Activated naive CD8-positive, alpha-beta T cell treated with anti-CD3 and anti-CD28 coated beads, Interleukin-2, amount 50 U/mL, for 16 hours (primary cell): ENCODE measurements around the gene FNDC5.

Experiments
- DNase-seq: peaks from one replicate; pipeline ENCODE4 v3.0.0-alpha.2; 2020; ENCODE audit warnings: low read depth, low spot score

The FNDC5 gene

GRCh38 chr1:32884032-32884372, 13.3 kb upstream of the FNDC5 start:
- no peak for DNase-seq

DNA sequence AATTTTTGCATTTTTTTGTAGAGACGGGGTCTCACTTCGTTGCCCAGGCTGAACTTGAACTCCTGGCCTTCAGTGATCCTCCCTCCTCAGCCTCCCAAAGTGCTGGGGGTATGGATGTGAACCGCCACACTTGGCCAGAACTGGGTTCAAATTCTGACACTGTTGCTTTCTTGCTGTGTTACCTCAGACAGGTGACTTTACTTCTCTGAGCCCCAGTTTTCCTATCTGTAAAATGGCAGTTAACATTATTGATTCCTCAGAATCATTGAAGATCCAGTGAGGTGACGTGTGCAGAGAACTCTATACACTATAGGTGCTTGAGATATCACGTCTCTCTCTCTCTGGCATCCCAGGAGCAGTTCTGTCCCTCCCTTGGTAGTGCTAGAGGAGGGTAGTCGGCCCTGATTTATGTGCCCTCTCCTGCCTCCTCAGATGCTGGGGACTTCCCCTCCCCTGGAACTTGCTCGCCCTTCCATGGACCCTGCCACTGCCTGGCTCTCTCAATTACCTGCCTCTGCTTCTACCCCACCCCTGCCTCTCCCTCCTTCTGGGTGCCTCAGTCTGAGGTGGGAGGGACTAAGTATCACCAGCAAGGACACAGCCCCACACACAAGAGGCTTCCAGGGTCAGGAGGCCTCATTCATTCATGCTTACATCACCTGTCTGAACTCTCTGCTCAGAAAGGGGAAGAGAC, 12.8 kb upstream of the FNDC5 start:
- no peak for DNase-seq

GRCh38 chr1:32881871-32882850, 11.4 kb upstream of the FNDC5 start:
- DNase-seq = no peak

DNA sequence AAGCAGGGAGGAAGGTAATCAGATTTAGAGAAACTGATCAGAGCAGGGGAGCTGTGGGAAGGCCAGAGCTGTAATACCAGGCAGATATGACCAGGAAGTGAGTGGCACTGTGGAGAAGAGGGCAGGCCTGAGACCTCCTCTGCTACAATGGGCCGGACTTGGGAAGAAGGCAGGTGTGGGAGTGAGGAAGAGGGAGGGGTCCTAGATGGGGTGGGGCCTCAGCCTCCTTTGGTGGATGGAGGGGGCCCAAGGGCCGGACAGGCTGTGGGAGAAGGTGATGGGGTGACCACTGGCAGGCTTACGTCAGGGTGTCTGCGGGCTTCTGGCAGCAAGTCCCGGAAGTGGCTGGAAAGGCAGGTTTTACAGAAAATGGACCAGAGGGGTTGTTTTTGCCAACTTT, 10.6 kb upstream of the FNDC5 start:
- DNase-seq = no peak

DNA sequence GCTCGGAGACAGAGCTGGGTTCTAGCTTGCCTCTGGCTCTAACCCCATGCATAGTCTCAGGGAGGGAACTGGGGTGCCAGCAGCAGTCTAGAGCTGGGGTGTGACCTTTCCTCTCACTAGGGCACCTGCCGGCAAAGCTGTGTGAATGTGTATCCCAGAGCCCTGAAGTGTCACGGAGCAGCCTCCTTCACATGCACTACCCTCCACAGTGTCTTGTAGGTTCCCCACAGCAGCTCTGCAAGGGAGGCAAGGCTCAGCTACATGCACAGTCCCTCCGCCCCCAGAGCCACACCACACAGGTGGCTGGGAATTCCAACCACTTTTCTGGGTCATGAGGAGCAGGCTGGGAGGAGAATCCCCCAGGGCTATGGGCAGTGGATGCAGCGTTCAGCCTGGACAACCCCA, 7.9 kb upstream of the FNDC5 start:
- no peak for DNase-seq

DNA sequence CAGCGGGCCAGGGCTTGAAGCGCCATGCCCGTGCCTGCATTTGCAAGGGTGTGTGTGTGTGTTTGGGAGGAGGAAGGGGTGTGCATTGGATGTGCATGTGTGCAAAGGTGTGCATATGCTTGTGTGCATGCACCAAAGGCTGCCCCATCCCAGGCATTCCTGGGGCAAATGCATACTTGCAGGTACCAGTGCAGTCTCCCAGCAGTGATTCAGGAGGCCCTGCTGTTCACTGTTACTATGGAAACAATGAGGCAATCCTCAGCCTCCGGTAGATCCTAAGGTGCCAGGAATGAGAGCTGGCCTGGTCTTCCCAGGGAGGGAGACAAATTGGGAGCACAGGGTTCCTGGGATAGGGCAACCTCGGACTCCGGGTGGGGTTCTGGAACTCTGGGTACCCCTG, 7.5 kb upstream of the FNDC5 start:
- DNase-seq = no peak

GRCh38 chr1:32877211-32878110, 6.7 kb upstream of the FNDC5 start:
- DNase-seq = no peak

GRCh38 chr1:32876341-32877210, 5.9 kb upstream of the FNDC5 start:
- no peak for DNase-seq

DNA sequence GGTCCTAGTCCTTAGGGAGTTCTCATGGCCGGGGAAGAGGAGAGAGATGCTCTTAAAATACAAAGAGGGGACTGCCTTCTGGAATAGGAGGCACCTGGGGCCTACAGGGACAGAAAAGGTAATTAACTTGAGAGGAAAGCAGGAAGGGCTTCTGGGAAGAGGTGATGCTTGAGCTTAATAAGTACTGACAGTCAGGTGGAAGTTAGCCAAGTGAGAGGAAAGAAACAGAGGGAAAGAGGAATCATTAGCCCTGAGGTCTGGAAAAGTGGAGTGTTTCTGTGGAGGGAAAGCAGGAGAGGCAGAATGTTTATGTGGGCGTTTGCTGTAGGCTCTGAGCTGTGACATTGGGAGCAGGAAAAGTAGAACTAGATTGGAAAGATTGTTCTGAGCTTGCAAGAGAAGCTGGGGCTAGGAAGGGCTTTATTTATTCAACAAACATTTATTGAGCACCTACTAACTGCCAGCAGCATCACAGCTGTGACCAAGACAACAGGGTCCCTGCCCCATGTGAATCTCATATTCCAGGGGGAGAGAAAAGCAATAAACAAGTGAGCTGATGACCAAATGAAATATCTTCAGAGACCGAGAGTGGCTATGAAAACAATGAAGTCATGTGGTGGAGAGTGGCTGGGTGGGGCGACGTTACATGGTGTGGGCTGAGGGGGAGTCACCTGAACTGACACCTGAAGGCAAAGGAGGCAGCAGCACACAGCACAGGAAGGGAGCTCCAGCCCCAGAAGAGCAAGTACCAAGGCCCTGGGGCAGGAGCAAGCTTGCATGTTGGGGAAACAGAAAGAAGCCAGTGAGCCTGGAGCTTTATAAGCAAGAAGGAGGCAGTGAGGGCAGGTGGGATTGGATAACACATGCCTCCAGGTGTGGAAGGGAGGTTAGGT, 4.4 kb upstream of the FNDC5 start:
- DNase-seq = no peak

DNA sequence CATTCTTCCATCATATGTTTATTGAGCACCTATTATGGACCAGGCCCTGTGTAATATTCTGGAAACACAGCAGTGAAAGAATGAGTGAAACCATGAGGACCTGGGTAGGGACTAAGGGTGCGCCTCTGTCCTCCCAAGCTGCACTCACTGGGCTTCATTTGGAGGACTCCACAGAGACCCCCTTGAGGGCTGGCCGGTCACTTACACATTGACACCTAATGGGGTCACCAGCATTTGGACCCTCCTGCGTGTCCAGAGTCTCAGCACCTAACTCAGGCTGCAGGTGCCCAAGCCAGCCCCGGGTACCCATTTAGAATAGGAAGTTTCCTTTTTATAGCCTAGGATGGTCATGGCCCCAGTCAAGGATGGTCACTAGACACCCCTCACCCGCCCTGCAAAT, 2.8 kb upstream of the FNDC5 start:
- no peak for DNase-seq

GRCh38 chr1:32872192-32872460, 1.4 kb upstream of the FNDC5 start:
- no peak for DNase-seq

DNA sequence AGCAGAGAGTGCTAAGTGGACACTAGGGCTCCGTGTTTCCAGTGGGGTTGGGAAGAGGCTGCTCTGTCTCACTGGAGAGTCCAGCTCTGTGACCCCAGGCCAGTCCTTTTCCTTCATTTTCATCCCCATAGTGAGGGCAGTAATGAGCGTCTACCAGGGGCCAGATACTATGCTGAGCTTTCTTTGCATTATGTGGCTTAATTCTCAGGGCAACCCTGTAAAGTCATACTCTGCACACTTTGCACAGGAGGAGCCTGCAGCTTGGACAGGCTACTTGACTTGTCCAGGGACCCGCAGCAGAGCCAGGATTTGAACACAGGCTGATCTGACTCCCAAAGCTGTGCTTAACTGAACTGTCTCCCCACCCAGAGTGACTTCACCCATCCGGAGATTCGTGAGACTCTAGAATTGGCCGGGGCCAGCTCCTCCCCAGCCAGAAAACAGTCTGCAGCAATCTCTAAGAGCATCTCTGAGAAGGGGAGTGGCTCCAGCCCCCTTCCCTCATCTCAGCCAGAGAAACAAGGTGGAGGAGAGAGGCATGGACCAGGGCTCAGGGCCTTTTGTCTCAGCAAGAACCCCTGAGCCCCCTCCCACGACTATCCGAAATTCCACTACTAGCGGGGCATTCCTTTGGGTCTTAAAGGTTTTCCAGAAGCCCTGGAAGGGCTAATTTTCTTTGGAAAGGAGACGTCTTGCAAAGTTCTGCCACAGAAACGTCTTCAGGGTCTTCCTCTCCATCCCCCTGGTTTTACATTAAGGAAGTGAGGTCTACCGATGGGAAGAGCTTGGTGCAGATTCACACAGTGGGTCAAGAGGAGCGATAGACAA, 866 bp upstream of the FNDC5 start:
- DNase-seq = no peak

DNA sequence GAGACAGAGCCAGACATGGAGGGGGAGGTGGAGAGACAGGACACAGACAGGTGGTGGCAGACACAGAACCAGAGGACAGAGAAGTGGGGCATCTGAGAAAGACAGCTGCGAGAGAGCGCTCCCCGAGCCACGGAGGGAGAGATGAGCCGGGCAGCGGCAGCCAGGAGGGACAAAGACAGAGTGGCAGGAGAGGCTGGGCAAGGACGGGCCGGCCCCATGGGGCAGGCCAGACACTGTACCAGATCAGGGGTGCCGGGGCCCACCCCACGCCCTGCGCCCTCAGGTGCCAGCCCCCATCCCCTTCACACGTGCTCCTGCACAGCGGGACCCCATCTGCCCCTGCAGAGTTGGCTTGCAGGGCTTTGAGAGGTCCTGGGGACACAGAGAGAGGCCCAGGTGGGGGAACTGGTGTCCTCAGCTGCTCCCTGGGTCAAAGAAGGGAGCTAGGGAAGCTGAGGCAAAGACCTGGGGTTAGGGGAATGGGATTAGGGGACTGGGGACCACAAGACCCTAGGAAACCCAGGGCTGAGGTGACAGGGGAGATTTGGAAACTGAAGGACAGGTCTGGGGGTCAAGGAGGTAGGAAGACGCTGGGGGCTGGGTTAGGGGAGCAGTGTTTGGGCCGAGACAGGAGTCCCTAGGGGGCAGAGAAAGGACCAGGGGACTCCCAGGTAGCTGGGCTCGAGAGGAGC, 643 bp downstream of the FNDC5 start:
- DNase-seq = no peak

- DNase-seq = no peak
Observed at GRCh38 chr1:32868806-32869455, 1.8 kb downstream of the FNDC5 start.

DNA sequence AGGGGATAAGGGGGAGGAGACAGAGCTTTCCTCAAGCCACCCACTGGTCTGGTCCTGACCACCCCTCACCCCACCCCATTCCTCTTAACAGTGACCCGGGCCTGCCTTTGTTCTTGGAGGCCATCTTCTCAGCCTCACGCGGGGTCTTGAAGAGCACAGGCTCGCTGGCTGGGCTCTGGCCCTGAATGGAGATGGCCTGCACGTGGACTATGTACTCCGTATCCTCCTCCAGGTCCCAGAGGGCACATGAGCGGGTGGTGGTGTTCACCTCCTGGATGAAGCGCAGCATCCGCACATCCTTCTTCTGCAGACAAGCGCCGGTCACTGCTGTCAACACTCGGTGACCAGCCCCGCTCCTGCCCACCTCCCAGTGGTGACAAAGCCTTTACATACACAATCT, 2.6 kb downstream of the FNDC5 start:
- DNase-seq = no peak

DNA sequence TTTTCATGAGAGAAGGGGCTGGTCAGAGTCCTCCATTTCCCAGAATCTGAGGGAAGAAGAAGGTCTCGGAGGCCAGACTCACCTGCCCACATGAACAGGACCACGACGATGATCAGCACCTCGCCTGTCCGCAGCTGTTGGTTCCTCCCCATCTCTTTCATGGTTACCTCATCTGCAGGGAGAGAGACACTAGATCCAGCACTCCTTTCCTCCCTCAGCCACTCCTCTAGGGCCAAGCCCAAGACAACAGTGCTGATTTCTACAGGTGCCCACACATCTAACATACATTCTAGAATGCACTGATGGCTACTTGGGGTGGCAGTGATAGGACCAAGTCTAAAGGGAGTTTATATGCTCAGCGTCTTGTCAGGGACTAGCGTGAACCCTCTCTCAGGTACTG, 3.0 kb downstream of the FNDC5 start:
- DNase-seq = no peak

DNA sequence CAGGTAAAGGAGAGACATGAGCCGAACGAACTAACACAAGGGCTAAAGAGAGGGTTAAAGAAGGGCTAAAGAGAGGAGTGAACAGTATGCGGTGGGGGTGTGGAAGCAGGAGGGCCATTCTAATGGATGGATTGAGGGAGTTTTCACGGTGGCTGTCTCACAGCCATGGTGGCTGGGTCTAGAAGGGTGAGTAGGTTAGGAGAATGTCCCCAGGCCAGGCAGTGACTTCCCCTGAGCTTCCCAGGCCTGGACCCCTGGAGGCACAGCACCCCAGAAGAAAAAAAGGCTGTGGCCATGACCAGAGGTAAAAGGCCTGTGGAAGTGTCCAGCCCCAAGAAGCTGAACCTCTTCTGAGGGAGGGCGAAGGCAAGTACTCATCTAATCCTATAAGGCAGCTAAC, 3.6 kb downstream of the FNDC5 start:
- DNase-seq = no peak

DNA sequence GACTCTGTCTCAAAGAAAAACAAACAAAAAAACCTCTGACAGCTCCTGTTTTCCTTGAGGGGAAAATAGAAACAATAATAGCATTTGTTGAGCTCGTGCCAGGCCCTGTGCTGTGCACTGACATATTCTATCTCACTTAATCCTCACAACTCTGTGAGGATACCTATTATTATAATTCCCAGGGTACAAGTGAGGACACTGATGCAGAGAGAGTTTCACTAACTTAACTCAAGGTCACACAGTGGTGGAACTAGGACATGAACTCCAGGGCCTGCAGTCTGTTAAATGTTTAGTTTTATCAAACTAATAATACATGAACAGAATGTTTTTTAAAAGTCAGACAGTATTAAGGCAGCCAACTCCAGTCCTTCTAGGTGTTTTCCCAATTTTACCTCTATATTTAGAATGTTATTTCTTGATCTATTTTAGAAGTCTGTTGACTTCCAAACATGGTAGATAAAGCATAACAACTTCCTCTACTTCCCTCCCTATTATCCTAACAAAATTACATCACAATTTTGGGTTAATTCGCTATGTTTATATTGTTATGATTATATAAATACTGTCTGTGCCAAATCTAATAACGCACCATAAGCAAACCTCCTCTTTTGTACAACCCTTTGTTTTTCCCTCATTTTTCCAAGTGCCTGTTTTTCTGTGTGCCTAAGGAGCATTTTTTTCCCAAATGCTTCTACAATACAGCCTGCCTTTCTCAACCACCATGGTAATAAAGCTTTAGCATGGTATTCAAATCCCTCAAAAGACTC, 4.9 kb downstream of the FNDC5 start:
- no peak for DNase-seq
